Stimulated activated CD8-positive, alpha-beta memory T cell treated with anti-CD3 and anti-CD28 coated beads, Interleukin-7, amount 100 ng/mL, for 48 hours (primary cell): ENCODE results near the gene PMFBP1.
A peak's percentile ranks its signal among the peaks of the same experiment; 100 is the strongest.
"Not testable (repeated sequence)": the region's sequence is repeated elsewhere in the genome, so short reads cannot be mapped to it uniquely, and the experiment has no call there.

Experiments
- DNase-seq, 2 donors: peaks; one replicate each; pipeline ENCODE4 v3.0.0-alpha.2; 2020; ENCODE audit warnings: low read depth in 1 of 2; ENCODE audit errors: extremely low read depth in 1 of 2

Gene PMFBP1

GRCh38 chr16:72109300-72109699, 62.7 kb downstream of the PMFBP1 start:
- DNase-seq: no peak

DNA sequence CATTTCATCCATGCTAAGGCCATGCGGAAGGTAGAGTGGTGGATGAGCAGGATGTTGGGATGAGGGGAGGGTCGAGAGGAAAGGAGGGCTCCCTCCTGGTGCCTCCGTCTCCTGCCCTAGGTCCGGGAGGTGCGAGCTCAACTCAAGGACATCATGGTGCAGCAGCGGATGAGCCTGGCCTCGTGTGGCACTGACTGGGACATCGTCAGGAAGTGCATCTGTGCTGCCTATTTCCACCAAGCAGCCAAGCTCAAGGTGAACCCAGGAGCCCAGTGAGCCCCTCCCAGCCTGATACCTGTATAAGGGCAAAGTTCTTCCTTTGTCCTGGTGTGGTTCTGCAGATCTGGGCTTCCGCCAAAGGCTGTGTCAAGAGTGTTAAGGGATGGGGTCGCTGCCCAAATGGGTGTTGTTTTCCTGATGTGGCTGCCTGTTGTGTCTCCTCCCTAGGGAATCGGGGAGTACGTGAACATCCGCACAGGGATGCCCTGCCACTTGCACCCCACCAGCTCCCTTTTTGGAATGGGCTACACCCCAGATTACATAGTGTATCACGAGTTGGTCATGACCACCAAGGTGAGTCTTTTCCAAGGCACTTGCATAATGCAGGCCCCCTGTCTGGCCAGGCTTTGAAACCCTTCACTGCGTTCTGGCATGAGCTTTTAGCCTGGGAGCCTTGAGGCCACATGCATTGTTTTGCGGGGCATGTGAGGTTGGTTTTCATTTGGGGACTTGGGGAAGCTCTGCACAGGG, 63.4 kb downstream of the PMFBP1 start:
- no peak for DNase-seq

DNA sequence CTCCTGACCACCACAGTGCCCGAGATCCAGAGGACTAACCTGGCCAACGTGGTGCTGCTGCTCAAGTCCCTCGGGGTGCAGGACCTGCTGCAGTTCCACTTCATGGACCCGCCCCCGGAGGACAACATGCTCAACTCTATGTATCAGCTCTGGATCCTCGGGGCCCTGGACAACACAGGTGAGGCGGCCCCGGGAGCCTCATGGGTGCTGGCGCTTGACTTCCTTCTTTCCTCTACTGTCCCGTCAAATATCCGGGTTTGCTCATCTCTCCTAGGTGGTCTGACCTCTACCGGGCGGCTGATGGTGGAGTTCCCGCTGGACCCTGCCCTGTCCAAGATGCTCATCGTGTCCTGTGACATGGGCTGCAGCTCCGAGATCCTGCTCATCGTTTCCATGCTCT, 64.6 kb downstream of the PMFBP1 start:
- DNase-seq: no peak

DNA sequence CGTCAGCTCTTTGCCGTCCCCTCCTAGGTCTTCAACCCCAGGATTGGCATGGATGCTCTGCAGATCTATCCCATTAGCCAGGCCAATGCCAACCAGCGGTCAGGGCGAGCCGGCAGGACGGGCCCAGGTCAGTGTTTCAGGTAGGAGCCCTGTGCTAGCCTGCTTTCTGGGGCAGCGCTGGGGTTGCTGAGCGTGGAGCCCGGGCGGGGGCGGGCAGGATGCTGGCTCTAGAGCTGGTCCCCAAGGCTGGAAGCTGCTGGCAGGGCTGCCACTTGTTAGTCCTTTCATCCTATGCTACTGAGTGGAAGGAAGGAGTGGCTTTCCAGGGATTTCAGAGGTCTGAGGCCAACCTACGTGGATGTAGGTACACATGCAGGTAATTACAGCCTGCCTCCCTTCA, 66.0 kb downstream of the PMFBP1 start:
- DNase-seq: no peak

DNA sequence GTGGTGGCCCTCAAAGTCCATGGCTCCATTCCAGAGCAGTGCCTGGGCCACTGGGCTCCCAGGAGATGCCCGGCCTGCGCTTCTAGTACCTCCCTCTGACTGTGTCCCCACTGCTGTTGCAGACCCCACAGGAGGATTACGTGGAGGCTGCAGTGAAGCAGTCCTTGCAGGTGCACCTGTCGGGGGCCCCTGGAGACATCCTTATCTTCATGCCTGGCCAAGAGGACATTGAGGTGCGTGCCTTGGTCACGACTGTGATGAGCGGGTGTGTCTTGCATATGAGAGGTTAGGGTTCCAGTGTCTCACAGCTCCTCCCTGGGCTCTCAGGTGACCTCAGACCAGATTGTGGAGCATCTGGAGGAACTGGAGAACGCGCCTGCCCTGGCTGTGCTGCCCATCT, 67.0 kb downstream of the PMFBP1 start:
- no peak for DNase-seq

DNA sequence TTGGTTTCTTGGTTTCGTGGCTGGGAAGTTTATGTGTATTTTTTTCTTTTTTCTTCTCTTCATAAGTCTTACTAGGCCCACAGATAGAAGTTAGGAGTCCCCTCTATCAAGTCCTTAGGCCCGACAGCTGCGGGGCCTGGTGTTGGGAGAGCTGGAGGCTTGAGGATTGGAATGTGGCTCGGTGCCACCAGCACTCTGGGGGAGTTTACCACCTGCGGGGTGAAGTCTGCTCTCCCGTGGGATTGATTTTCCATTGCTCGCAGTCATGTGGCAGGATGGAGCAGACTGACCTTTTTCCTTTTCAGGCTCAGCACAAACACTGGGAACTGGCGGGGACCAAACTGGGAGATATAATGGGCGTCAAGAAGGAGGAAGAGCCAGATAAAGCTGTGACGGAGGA, 70.8 kb downstream of the PMFBP1 start:
- DNase-seq: no peak

DNA sequence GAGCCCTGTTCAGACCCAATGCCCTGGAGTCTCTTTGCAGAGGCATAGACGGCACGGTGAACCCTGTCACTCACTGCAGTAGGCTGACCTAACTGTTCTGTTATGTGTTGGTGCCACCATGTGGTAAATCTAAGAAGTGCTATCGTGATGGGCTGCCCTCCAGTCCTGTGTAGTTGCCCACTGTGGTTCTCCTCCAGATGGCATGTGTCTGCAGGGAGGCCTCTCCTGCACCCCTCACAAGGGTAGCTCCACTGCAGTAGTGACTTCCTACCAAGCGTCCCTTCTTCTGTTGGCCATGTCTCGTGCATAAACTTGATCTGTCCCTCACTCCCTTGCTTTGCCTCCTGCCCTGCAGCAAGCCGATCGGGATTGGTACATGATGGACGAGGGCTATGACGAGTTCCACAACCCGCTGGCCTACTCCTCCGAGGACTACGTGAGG, 72.6 kb downstream of the PMFBP1 start:
- no peak for DNase-seq

- no peak for DNase-seq
Observed at GRCh38 chr16:72098936-72099335, 73.0 kb downstream of the PMFBP1 start.

GRCh38 chr16:72094266-72094610, 77.7 kb downstream of the PMFBP1 start:
- peak in 1 of 2 donors; percentile 47 for DNase-seq

DNA sequence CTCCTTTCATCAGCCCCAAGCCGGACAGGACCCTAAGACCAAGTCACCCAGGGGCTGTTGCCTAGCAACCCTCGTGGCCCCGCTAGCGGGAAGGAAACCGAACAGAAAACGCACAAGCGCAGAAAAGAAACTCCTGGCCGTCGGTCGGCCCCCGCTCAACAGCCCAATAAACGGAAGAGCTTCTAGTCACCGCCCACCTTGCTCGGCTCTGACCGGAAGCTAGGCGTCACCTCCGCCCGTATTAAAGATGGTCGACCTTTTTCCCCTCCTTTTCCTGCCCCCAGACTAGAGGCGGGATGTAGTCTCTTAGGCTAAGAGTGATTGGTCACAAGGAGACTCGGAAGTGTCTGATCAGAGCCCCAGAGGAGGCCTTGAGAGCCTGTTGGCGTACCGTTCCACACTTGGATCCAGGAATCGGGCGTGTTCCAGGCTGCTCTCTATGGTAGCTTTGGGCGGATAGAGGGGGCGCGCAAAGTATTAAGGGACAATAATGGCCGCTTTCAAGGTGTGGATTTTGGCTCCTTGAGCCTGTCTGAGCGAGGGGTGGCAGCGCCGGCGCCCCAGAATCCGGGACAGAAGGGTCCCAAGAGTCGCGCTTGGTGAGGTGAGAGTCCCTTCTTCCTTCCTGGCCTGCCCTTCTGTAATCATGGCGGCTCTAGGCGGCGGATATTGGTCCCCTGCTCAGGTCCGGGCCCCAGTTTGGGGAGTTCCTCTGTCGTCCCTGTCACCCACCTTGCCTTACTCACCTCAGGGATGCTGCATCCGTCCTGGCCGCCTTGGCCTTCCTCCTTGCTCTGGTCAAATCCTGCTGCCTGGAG, 78.3 kb downstream of the PMFBP1 start, which contains the start of the genes DHX38 and TXNL4B:
TSS of gene DHX38 (plus strand) at position 400 of the 818 bp plus-strand sequence. CDS start 2,311 bp downstream, outside the sequence.
TSS of gene TXNL4B (minus strand) at position 173 of the 818 bp plus-strand sequence. CDS start 2,871 bp downstream, outside the sequence.
- DNase-seq: peak; percentile 77 to 89

DNA sequence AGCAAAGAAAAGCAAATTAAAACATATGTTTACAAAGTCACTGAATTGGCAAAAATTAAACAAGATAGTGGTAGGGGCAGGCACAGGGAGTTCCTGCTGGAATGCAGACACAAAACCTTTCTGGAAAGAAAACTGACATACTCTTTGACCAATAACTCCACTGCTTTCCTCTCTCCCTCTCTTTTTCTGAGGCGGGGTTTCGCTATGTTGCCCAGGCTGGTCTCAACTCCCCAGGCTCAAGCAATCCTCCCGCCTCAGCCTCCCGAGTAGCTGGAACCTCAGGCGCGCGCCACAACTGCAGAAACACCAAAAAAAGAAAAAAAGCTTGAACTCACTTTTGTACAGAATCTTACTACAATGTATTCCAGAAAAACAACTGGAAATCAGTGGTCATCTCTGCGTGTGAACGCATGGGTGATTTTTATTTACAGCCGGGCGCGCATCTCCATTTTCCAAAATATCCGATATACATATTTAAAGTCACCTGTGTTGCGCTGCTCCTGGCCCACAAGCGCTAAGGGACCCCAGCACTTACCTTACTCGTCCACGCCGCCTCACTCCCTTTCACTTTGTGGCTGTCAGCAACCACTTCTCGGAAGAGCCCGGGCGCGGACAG, 79.0 kb downstream of the PMFBP1 start:
- no peak for DNase-seq

- DNase-seq: no peak
Observed at GRCh38 chr16:72091217-72091616, 80.7 kb downstream of the PMFBP1 start.

DNA sequence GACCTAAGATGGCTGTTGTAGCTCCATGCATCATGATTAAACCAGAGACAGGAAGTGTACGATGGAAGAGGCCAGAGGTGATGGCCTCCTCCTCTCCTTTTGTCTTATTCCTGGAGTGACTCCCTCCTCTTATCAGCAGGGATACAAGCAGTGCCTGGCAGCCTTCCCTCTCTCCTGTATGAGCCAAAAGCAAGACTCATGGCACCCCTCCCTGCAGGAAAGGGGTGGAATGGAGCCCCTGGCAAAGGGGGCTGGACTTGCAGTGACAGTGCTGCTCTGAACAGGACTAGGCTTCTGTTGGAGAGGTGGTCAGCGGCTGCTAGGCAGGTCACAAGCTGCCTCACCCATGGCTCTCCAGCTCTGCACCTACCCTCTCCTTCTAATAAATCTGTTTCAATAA, 87.0 kb downstream of the PMFBP1 start:
- no peak for DNase-seq

DNA sequence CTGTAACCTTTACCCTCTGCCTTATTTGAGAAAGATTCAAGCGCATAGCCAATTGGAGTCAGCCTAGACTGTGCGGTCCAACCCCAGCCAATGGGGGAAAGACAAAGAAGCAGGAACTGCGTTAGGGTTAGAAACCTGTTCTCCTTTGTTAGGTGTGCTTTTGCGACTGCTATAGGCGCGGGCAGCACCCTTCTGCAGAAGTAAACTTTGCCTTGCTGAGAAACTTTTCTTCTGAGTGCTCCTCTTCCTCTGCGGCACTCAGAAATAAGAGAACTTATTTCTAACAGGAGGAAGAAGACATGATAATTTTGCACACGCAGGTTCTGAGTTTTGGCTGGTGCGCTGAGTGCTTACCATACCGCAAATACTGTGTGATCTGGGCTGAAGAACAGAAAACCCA, 87.5 kb downstream of the PMFBP1 start:
- DNase-seq: no peak

DNA sequence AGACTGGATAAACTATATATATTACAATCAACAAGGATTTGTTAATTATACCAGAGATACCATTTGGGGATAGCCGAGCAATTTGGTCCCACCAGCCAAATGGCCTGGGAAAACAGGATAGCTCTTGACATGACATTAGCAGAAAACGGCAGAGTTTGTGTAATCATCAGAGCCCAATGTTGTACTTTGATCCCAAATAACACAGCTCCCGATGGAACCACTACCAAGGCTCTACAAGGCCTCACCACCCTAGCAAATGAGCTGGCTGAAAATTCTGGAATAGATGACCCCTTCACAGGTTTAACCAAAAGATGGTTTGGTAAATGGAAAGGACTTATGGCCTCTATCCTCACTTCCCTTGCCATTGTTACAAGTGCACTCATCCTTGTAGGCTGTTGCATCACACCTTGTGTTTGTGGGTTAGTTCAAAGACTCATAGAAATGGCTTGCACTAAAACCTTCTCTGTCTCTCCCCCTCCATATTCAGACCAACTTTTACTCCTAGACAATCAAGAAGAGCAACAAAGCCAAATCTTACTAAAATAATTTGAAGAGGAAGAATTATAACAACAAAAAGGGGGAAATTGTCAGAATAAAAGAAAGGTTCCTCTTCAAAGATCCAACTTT, 88.1 kb downstream of the PMFBP1 start:
- DNase-seq: no peak

GRCh38 chr16:72076991-72077706, 94.8 kb downstream of the PMFBP1 start:
- not testable (repeated sequence) for DNase-seq

DNA sequence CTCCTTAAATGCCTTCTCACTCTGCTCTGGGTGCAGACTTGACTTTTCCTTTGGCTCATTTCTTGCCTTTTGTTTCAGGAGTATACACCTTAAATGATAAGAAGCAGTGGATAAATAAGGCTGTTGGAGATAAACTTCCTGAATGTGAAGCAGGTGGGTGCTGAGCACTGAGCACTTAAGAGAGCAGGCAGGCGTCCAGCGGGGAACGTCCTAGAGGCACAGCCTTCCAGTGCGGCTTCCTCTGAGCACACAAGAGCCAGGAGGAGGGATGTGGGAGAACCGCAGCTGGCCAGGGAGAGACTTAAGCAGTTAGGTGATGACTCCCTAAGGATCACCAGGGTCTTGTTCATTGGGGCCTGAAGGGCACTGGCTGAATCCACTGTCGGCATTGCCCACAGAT, 96.9 kb downstream of the PMFBP1 start:
- not testable (repeated sequence) for DNase-seq

- DNase-seq: no peak
Observed at GRCh38 chr16:72073560-72074230, 98.3 kb downstream of the PMFBP1 start.

DNA sequence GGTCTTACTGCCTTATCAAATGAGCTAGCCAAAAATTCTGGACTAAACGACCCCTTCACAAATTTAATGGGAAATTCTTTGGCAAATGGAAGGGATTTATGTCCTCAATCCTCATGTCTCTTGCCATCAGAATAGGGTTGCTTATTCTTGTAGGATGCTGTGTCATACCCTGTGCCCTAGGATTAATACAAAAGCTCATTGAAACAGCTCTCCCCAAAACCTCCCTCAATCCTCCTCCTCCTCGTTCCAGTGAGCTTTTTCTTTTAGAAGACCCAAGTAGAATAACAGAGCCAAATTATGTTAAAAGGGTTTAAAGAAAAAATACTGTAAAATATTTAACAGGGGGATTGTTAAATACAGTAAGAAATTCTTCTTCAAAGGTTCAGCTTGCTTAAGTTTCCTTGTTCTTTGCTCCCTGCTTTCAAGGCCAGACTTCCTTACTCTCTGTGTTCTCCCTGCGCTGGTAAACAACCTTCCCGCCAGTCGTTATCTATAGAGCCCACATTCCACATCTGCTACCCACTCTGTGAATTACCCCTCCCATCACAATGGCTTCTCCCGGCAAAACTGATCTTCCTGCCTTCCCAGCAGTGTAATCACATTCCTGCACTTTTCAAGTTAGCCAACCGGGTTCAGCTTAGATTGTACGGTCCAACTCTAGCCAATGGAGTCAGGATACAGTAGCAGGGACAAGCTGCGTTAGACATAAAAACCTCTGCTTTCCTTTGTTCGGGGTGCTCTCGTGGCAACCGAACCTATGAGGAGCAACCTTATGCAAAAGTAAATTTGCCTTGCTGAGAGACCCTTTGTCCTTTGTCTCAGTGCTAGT, 99.2 kb downstream of the PMFBP1 start:
- no peak for DNase-seq
